Activated CD4-positive, alpha-beta memory T cell treated with anti-CD3 and anti-CD28 coated beads, Interleukin-2, amount 10 ng/mL, durations not matched to agents 7 days and 5 days (primary cell): ENCODE measurements around the gene DCLRE1B. TPM values are rescaled to one million over a fixed set of nuclear protein-coding genes. Genes with fewer than 3 reads are reported as not detected.
A peak's percentile ranks its signal among the peaks of the same experiment; 100 is the strongest.

ENCODE experiments used
- CTCF ChIA-PET: fragments of 350-600 bp; sonication (Branson Sonifier 250); formaldehyde crosslinking; loops from one replicate; lab custom pipeline; 2021; ENCODE audit warnings: antibody characterized with exemption, inconsistent platforms; lab: Charles Lee
- POLR2A ChIA-PET: fragments of 350-600 bp; sonication (Branson Sonifier 250); formaldehyde crosslinking; loops from one replicate; lab custom pipeline; 2021; ENCODE audit warnings: antibody characterized with exemption; lab: Charles Lee
- DNase-seq: peaks from one replicate; pipeline ENCODE4 v3.0.0-alpha.2; 2020
- H3K27ac Mint-ChIP-seq: one replicate; pipeline ENCODE4 v1.8.0; 2021; ENCODE audit warnings: mild to moderate bottlenecking, mixed read lengths
- H3K27me3 Mint-ChIP-seq: one replicate; pipeline ENCODE4 v1.8.0; 2021; ENCODE audit warnings: mixed read lengths
- H3K36me3 Mint-ChIP-seq: one replicate; pipeline ENCODE4 v1.8.0; 2021; ENCODE audit warnings: low read depth, mixed read lengths
- H3K4me1 Mint-ChIP-seq: one replicate; pipeline ENCODE4 v1.8.0; 2021; ENCODE audit warnings: mixed read lengths
- H3K4me3 Mint-ChIP-seq: one replicate; pipeline ENCODE4 v1.8.0; 2021; ENCODE audit warnings: mild to moderate bottlenecking, mixed read lengths
- H3K9me3 Mint-ChIP-seq: one replicate; pipeline ENCODE4 v1.8.0; 2021; ENCODE audit warnings: mixed read lengths
- total RNA-seq, 2 experiments: library from RNA; stranded (reverse); gene quantifications; one replicate each; pipeline ENCODE4 v1.2.3, GENCODE V29; 2021

The DCLRE1B gene
- total RNA-seq, 2 experiments from 2014 or later: 13.2 to 14.4 TPM

DNA sequence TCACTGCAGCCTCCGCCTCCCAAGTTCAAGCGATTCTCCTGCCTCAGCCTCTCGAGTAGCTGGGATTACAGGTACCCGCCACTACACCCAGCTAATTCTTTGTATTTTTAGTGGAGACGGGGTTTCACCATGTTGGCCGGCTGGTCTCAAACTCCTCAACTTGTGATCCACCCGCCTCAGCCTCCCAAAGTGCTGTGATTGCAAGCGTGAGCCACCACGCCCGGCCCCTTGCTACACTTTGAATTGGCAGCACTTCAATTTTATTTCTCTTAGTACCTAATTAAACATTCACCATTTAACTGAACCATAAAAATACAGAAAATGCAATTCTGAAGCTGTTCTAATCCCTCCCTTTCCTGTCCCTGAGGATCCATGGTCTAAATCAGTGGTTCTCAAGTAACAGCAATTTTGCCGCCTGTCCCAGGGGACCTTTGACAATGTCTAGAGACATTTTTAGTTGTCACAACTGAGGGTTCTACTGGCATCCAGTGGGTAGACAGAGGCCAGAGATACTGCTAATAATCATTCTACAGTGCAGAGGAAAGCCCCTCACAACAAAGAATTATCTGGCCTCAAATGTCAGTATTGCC lies 13.4 kb upstream of the DCLRE1B start:
- no peak for DNase-seq
- Mint-ChIP-seq H3K4me3 (no peak overlapping the region), H3K9me3 (no peaks in the 10 kb centered on the region), H3K27ac (no peak overlapping the region), H3K36me3 (peaks cover 36% of the 10 kb centered on the region), H3K4me1 (peaks cover 18% of the 10 kb centered on the region), H3K27me3 (no peaks in the 10 kb centered on the region)
- ChIA-PET CTCF (interaction anchor here (0.6 kb wide), 2 partner anchors 12 to 22 kb away, joined by 3 to 5 read pairs; no protein-coding TSS in a partner anchor), POLR2A (interaction anchor here (1.1 kb wide), 1 partner anchor 12 kb away, joined by 4 read pairs; no protein-coding TSS in a partner anchor)

DNA sequence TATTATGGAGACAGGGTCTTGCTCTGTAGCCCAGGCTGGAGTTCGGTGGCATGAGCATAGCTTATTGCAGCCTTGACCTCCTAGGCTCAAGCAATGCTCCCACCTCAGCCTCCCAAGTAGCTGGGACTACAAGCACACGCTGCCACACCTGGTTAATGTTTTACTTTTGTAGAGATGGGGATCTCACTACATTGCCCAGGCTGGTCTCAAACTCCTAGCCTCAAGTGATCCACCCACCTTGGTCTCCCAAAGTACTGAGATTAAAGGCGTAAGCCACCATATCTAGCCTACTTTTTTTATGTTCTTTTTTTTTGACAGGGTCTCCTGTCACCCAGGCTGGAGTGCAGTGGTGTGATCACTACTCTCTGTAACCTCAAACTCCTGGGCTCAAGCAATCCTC lies 11.9 kb upstream of the DCLRE1B start:
- Mint-ChIP-seq H3K4me3 (no peak overlapping the region), H3K9me3 (no peaks in the 10 kb centered on the region), H3K27me3 (no peaks in the 10 kb centered on the region), H3K27ac (no peak overlapping the region), H3K36me3 (peaks cover 46% of the 10 kb centered on the region), H3K4me1 (peaks cover 14% of the 10 kb centered on the region)
- no peak for DNase-seq
- ChIA-PET CTCF (interaction anchor here (0.7 to 1.2 kb wide), 3 partner anchors 9 to 47 kb away, joined by 3 to 5 read pairs (median 4); partner anchors contain the start of gene AP4B1), POLR2A (interaction anchor here (1.2 to 2.1 kb wide), 2 partner anchors 11 kb away, joined by 4 to 10 read pairs; partner anchors contain the start of gene AP4B1)

DNA sequence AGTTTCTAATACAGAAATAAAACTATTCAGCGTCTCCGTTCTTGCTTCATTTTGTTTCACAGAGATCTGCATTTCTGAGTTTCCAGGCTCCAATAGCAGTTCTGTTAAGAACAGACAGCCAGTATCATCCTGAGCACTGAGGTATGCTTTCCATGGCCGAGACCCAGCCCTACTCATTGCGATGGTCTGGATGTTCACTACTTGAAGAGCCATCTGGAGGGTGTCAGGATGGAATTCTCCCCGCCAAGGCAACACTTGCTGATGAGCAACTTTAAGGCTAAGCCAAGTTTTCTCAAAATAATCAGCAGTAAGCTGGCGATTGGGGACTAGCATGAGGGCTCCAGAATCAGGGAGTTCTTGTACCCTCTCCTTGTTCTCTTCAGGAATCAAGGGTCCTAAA lies 10.0 kb upstream of the DCLRE1B start:
- H3K9me3 Mint-ChIP-seq: no peaks in the 10 kb centered on the region
- no peaks in the 10 kb centered on the region for H3K27me3 Mint-ChIP-seq
- POLR2A ChIA-PET: interaction anchor here (0.8 to 0.9 kb wide), 2 partner anchors 9 to 21 kb away, joined by 3 to 4 read pairs; partner anchors contain the start of genes AP4B1 and DCLRE1B
- no peak overlapping the region for H3K4me3 Mint-ChIP-seq
- peaks cover 61% of the 10 kb centered on the region for H3K36me3 Mint-ChIP-seq
- peaks cover 28% of the 10 kb centered on the region for H3K4me1 Mint-ChIP-seq
- no peak overlapping the region for H3K27ac Mint-ChIP-seq
- CTCF ChIA-PET: interaction anchor here (1.2 to 1.4 kb wide), 2 partner anchors 8 to 11 kb away, joined by 3 to 4 read pairs; partner anchors contain the start of gene BCL2L15
- no peak for DNase-seq

DNA sequence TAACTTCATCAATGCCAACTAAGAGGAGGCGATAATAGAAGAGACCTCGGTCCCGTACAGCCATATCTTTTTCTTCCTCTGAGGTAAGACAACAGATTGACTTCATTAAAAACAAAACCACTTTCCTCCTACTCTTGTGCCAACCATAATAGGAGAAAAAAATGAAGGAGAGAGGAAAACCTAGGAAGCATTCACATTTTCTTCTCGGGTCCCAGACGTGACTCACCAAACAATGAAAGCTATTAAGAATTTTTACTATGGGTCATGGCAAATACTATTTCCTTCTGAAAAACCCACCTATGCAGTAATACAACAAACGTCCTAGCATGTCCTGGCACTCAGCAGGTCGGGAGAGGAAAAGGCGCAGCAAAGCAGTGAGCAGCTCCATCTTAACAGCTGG lies 9.2 kb upstream of the DCLRE1B start:
- DNase-seq: no peak
- CTCF ChIA-PET: interaction anchor here (1.2 to 1.4 kb wide), 4 partner anchors 9 to 61 kb away, joined by 3 to 4 read pairs (median 4); partner anchors contain the start of gene BCL2L15
- H3K9me3 Mint-ChIP-seq: no peaks in the 10 kb centered on the region
- H3K27me3 Mint-ChIP-seq: no peaks in the 10 kb centered on the region
- H3K27ac Mint-ChIP-seq: no peak overlapping the region
- no peak overlapping the region for H3K4me3 Mint-ChIP-seq
- H3K36me3 Mint-ChIP-seq: peaks cover 70% of the 10 kb centered on the region
- POLR2A ChIA-PET: interaction anchor here (0.8 to 1.6 kb wide), 2 partner anchors 21 to 34 kb away, joined by 4 read pairs; no protein-coding TSS in a partner anchor
- H3K4me1 Mint-ChIP-seq: peaks cover 33% of the 10 kb centered on the region

DNA sequence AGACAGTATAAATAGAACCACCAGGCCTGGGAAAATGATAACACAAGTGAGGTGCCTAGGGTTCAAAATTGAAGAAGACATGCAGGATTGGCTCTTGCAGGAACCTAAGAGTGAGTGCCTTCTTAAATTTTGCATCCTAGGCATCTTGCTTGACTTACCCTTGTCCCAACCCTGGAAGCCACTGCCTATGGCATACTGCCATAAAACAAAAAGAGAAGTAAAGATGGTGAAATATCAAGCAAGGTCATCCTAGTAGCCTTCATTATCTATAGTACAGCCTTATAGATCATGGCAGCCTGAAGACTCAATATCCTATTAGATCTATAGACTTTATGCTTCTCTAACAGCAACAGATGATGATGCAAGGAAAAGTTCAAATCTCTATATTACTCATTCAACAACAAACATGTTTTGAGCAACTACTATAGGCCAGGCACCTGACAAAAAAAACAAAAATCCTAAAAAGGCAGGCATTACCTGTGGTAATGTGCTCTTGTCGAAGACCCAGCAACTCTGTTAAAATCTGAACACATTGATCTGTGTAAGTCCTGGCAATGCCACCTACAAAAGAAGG lies 6.8 kb upstream of the DCLRE1B start:
- DNase-seq: no peak
- H3K4me3 Mint-ChIP-seq: no peak overlapping the region
- peaks cover 91% of the 10 kb centered on the region for H3K36me3 Mint-ChIP-seq
- ChIA-PET POLR2A (no interaction called here), CTCF (interaction anchor here (1.0 kb wide), 1 partner anchor 22 kb away, joined by 3 read pairs; no protein-coding TSS in a partner anchor)
- H3K27me3 Mint-ChIP-seq: no peaks in the 10 kb centered on the region
- H3K27ac Mint-ChIP-seq: peak overlapping the region; percentile 31
- peaks cover 56% of the 10 kb centered on the region for H3K4me1 Mint-ChIP-seq
- H3K9me3 Mint-ChIP-seq: no peaks in the 10 kb centered on the region

DNA sequence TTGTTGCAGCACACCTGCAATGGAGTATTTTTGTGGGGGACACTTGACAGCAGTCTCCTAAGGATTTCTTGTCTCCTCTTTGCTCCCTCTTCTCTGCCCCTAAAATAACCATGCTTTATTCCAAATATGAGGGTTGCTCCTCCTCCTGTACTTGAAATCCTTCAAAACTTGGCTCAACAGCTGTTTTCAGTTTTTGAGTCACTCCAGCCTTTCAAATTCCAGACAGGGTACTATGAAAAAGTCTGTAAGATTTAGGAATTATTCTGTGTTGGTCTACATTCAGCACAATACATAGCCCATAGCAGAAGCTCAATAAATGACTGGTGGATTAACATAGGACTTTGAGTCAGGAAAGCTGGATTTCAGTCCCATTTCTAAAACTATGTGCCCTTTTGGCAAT lies 6.0 kb upstream of the DCLRE1B start:
- Mint-ChIP-seq H3K27me3 (no peaks in the 10 kb centered on the region), H3K27ac (no peak overlapping the region), H3K4me3 (no peak overlapping the region), H3K36me3 (peaks cover 88% of the 10 kb centered on the region), H3K9me3 (no peaks in the 10 kb centered on the region), H3K4me1 (peaks cover 60% of the 10 kb centered on the region)
- CTCF ChIA-PET: interaction anchor here (1.0 to 1.3 kb wide), 2 partner anchors 10 to 23 kb away, joined by 3 to 4 read pairs; no protein-coding TSS in a partner anchor
- no peak for DNase-seq
- POLR2A ChIA-PET: interaction anchor here (1.9 kb wide), 1 partner anchor 19 kb away, joined by 3 read pairs; no protein-coding TSS in a partner anchor

DNA sequence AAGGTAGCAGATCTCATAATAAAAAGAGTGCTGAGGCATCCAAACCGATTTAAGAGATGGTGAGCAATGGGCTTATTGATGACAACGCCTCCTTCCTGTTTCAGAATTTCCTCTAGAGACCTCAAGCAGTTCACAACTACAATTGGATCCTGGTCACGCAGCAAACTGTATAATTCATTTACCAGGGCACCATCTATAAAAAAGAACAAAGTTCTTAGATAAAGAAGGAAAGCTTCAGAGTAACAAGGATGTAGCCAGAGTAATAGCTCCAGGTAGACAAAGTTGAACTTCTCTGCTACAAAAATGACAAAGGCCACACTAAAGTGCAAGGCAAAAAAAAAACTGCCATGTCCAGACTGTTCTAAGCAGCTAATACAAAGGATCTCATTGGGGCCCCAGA lies 3.9 kb upstream of the DCLRE1B start:
- H3K4me3 Mint-ChIP-seq: no peak overlapping the region
- DNase-seq: no peak
- peaks cover 68% of the 10 kb centered on the region for H3K36me3 Mint-ChIP-seq
- no peaks in the 10 kb centered on the region for H3K9me3 Mint-ChIP-seq
- ChIA-PET POLR2A (interaction anchor here (0.9 to 6.2 kb wide), 6 partner anchors 27 to 89 kb away, joined by 3 to 87 read pairs (median 3); partner anchors contain the start of gene RSBN1), CTCF (interaction anchor here (2.1 to 2.2 kb wide), 2 partner anchors 30 to 65 kb away, joined by 6 to 7 read pairs; no protein-coding TSS in a partner anchor)
- H3K4me1 Mint-ChIP-seq: peaks cover 61% of the 10 kb centered on the region
- H3K27ac Mint-ChIP-seq: peak overlapping the region; percentile 70
- no peaks in the 10 kb centered on the region for H3K27me3 Mint-ChIP-seq

DNA sequence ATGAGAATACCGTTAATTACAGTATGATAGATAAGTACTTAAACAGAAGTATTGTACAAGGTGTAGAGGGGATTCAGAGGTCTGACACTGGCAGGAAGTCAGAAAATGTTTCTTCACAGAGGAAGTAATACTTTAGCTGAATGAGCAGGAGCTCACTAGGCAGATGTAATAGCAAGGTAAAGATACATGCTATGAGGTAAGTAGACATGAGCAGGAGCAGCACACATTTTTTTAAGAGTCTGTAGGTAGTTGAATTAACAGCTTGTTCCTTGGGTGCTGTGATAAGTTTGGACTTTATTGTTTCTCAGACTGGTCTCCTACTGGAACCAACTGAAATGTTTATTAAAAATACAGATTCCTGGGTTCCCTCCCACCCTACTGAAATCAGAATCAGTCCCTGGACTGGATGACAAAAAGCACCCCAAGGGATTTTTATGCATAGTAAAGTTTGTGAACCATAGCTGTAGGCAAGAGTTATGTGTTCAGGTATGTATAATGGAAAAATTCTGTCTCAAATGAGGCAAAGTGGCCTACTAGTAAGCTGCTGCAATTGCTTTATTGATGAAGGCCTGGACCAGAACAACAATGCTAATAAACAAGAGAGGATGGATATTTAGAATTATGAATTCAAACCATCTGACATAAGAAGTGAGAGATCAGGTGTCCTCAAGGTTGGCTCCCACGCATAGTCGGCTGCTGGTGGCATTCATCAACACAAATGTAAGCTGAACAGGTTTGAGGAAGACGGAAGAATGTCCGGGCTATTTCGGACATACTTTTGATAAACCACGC lies 1.4 kb upstream of the DCLRE1B start:
- H3K27me3 Mint-ChIP-seq: no peaks in the 10 kb centered on the region
- ChIA-PET CTCF (interaction anchor here (0.7 to 6.0 kb wide), 20 partner anchors 10 to 379 kb away, joined by 3 to 90 read pairs (median 4); partner anchors contain the start of gene HIPK1), POLR2A (interaction anchor here (0.7 to 9.3 kb wide), 24 partner anchors 9 to 144 kb away, joined by 3 to 268 read pairs (median 7); partner anchors contain the start of genes BCL2L15, HIPK1, PHTF1 and RSBN1)
- peak overlapping the region; percentile 93 for H3K4me3 Mint-ChIP-seq
- peak overlapping the region; percentile 89 for H3K27ac Mint-ChIP-seq
- peaks cover 69% of the 10 kb centered on the region for H3K4me1 Mint-ChIP-seq
- no peaks in the 10 kb centered on the region for H3K9me3 Mint-ChIP-seq
- DNase-seq: no peak
- H3K36me3 Mint-ChIP-seq: peaks cover 63% of the 10 kb centered on the region

DNA sequence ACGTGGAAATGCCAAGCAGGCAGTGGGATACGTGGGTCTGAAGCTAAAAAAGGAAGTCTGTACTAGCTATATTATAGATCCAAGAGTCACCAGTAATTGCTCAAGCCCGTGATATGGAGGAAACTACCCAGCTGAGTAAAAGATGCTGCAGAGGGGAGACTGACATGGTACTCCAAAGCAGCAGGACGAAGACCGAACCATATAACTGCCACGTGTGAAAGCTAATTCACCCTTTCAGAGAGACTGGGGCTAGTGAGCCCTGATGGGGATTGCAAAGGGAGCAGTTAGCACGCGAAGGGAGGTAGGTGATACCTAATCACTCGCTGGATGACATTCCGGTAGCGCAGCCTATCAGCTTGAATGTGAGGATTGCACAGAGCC lies 843 bp upstream of the DCLRE1B start:
- ChIA-PET CTCF (interaction anchor here (0.7 to 6.0 kb wide), 19 partner anchors 11 to 379 kb away, joined by 3 to 90 read pairs (median 4); partner anchors contain the start of gene HIPK1), POLR2A (interaction anchor here (0.7 to 9.3 kb wide), 24 partner anchors 9 to 145 kb away, joined by 3 to 268 read pairs (median 7); partner anchors contain the start of genes BCL2L15, HIPK1, PHTF1 and RSBN1)
- Mint-ChIP-seq H3K4me1 (peaks cover 67% of the 10 kb centered on the region), H3K4me3 (peak overlapping the region; percentile 93), H3K27me3 (no peaks in the 10 kb centered on the region), H3K36me3 (peaks cover 61% of the 10 kb centered on the region), H3K9me3 (no peaks in the 10 kb centered on the region), H3K27ac (peak overlapping the region; percentile 89)
- no peak for DNase-seq

DNA sequence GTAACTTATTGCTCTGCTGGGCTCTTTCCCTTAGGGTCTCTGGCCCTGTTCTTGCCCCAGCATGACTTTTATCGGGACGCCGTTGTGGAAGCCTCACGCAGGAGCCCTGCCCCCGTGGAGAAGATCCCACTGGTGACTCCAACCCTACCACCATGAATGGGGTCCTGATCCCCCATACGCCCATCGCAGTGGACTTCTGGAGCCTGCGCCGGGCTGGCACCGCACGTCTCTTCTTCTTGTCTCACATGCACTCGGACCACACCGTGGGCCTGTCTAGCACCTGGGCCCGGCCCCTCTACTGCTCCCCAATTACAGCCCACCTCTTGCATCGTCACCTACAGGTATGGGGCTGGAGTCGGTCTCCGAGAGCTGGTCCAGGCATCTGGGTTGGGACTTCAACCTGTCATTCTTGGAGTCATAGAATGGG lies 322 bp downstream of the DCLRE1B start:
- no peak for DNase-seq
- H3K27ac Mint-ChIP-seq: peak overlapping the region; percentile 89
- POLR2A ChIA-PET: interaction anchor here (1.0 to 9.3 kb wide), 9 partner anchors 25 to 94 kb away, joined by 3 to 268 read pairs (median 30); partner anchors contain the start of genes HIPK1 and RSBN1
- H3K36me3 Mint-ChIP-seq: peaks cover 61% of the 10 kb centered on the region
- peaks cover 61% of the 10 kb centered on the region for H3K4me1 Mint-ChIP-seq
- H3K4me3 Mint-ChIP-seq: peak overlapping the region; percentile 93
- CTCF ChIA-PET: interaction anchor here (0.7 to 6.0 kb wide), 9 partner anchors 16 to 158 kb away, joined by 3 to 90 read pairs (median 3); partner anchors contain the start of genes HIPK1 and PHTF1
- no peaks in the 10 kb centered on the region for H3K27me3 Mint-ChIP-seq
- H3K9me3 Mint-ChIP-seq: no peaks in the 10 kb centered on the region

DNA sequence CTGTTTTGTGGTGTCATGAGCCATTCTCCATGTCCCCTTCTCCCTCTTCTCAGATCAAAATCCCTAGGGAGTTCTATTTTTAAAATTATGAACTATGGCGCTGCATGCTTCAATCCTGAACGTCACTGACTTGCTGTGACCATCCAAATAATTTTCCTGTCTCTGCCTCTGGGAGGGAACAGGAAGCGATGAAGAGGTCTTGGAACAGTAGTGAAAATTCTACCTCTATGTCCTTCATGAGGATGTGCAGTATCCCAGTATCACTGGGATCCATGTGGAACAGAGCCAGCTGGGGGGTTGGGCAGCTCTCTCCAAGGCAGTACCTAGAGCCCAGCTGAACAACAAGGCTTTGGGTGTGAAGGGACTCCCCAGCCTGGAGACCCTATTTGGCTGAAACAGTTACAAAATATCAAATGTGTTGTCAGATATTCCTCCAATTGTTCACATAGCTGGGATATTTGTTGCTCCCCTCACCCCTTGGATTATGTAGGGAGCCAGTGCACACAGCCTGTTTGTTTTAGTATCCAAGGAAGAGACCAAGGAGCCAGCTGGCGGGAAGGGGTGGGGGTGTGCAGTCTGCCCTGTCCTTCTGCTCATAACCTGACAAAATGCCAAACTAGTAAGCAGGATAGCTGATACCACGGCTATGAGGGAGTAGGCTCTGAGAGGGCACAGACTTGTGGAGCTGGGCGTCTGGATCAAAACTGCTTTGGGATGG lies 7.6 kb downstream of the DCLRE1B start:
- no peaks in the 10 kb centered on the region for H3K9me3 Mint-ChIP-seq
- DNase-seq: no peak
- H3K4me1 Mint-ChIP-seq: peaks cover 28% of the 10 kb centered on the region
- peaks cover 60% of the 10 kb centered on the region for H3K36me3 Mint-ChIP-seq
- no peaks in the 10 kb centered on the region for H3K27me3 Mint-ChIP-seq
- no peak overlapping the region for H3K27ac Mint-ChIP-seq
- H3K4me3 Mint-ChIP-seq: no peak overlapping the region
- ChIA-PET CTCF (interaction anchor here (0.6 to 1.4 kb wide), 3 partner anchors 9 to 17 kb away, joined by 3 to 7 read pairs (median 3); partner anchors contain the start of gene HIPK1), POLR2A (interaction anchor here (0.8 to 3.1 kb wide), 3 partner anchors 9 to 18 kb away, joined by 3 to 8 read pairs (median 8); partner anchors contain the start of genes AP4B1, DCLRE1B and HIPK1)
